ENCODE measurements around the gene STAC3. TPM values are rescaled to one million over a fixed set of nuclear protein-coding genes. Genes with fewer than 3 reads are reported as not detected.
A peak's percentile ranks its signal among the peaks of the same experiment; 100 is the strongest.

Gene STAC3
- total RNA-seq, 1 donor from 2014 or later: 1.3 TPM

DNA sequence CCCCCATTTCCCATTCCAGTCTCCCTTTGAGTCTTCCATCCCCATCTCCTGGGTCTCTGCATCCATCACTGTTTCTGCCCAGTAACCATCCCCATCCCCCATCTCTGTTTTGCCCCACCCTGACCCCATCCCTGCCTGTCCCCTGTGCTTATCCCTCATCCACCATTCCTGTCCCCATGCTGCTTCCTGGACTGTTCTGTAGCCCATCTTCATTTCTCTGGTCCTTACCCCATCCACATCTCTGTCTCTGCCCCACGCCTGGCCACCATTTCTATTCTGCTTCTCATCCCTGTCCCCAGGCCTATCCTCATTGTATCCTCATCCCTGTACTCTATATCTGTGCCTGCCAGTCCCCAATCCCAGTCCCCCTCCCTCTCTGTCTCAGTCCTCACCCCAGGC is 30.2 kb downstream of the STAC3 start:
- Mint-ChIP-seq H3K27me3 (ENCODE audit: low read depth) (no peaks in the 10 kb centered on the region), H3K9me3 (ENCODE audit: low read depth) (no peaks in the 10 kb centered on the region), H3K36me3 (ENCODE audit: low read depth) (no peaks in the 10 kb centered on the region), H3K4me3 (ENCODE audit: unreplicated experiment) (no peak overlapping the region), H3K27ac (ENCODE audit: unreplicated experiment) (no peak overlapping the region), H3K4me1 (ENCODE audit: low read depth) (peaks cover 42% of the 10 kb centered on the region)
- TF ChIP-seq, protein P1, sequence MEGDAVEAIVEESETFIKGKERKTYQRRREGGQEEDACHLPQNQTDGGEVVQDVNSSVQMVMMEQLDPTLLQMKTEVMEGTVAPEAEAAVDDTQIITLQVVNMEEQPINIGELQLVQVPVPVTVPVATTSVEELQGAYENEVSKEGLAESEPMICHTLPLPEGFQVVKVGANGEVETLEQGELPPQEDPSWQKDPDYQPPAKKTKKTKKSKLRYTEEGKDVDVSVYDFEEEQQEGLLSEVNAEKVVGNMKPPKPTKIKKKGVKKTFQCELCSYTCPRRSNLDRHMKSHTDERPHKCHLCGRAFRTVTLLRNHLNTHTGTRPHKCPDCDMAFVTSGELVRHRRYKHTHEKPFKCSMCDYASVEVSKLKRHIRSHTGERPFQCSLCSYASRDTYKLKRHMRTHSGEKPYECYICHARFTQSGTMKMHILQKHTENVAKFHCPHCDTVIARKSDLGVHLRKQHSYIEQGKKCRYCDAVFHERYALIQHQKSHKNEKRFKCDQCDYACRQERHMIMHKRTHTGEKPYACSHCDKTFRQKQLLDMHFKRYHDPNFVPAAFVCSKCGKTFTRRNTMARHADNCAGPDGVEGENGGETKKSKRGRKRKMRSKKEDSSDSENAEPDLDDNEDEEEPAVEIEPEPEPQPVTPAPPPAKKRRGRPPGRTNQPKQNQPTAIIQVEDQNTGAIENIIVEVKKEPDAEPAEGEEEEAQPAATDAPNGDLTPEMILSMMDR (IDR thresholded peaks at IDR 0.05): no peak
- DNase-seq (ENCODE audit: low spot score): no peak

GRCh38 chr12:57219993-57220754 is 30.8 kb downstream of the STAC3 start:
- TF ChIP-seq, protein P1 (IDR thresholded peaks at IDR 0.05): no peak
- no peaks in the 10 kb centered on the region for H3K36me3 Mint-ChIP-seq (ENCODE audit: low read depth)
- H3K4me1 Mint-ChIP-seq (ENCODE audit: low read depth): peaks cover 48% of the 10 kb centered on the region
- no peak for DNase-seq (ENCODE audit: low spot score)
- H3K27ac Mint-ChIP-seq (ENCODE audit: unreplicated experiment): no peak overlapping the region
- H3K9me3 Mint-ChIP-seq (ENCODE audit: low read depth): no peaks in the 10 kb centered on the region
- H3K4me3 Mint-ChIP-seq (ENCODE audit: unreplicated experiment): peak overlapping the region; percentile 20
- H3K27me3 Mint-ChIP-seq (ENCODE audit: low read depth): no peaks in the 10 kb centered on the region

GRCh38 chr12:57219205-57219992 is 31.6 kb downstream of the STAC3 start:
- H3K4me1 Mint-ChIP-seq (ENCODE audit: low read depth): peaks cover 56% of the 10 kb centered on the region
- H3K36me3 Mint-ChIP-seq (ENCODE audit: low read depth): no peaks in the 10 kb centered on the region
- H3K9me3 Mint-ChIP-seq (ENCODE audit: low read depth): no peaks in the 10 kb centered on the region
- H3K4me3 Mint-ChIP-seq (ENCODE audit: unreplicated experiment): peak overlapping the region; percentile 89
- H3K27me3 Mint-ChIP-seq (ENCODE audit: low read depth): no peaks in the 10 kb centered on the region
- no peak for DNase-seq (ENCODE audit: low spot score)
- TF ChIP-seq, protein P1 (IDR thresholded peaks at IDR 0.05): no peak
- peak overlapping the region; percentile 68 for H3K27ac Mint-ChIP-seq (ENCODE audit: unreplicated experiment)

DNA sequence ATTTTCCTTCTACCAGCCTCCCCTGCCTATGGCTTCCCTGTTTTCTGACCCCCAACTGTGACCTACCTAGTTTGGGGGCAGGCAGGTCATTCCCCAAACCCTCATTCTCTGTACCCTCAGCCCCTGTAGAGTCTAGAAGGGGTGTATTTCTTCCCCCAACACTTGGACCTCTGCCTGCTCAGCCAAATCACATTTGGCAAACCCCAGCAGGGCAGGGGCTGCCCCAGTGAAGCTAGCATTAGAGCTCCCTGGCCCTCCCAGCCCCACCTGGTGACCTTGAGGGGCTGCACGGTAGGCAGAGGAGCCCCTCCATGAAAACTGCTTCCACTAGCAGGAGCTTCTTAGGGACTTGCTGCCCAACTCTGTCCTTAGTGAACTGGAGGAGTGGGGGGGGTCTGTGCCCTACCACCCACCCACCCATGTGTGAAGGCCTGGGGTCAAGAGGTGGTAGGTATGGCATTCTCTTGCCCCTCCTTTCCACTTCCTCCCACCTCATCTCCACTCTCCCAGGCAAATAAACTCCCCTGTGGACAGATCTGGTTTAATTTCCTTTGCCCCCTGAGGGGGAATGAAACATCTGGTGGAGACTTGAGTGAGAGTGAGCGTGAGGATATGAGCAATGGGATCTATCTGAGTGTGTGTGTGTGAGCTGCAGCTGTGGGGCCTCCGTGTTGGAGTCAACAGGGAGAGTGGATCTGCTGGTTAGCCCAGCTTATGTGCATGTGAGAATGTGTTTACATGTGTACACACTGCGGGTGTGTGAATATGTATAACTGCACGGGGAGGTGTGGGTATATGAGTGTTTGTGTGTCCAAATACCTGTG is 32.7 kb downstream of the STAC3 start:
- Mint-ChIP-seq H3K27me3 (ENCODE audit: low read depth) (no peaks in the 10 kb centered on the region), H3K4me3 (ENCODE audit: unreplicated experiment) (peak overlapping the region; percentile 89), H3K9me3 (ENCODE audit: low read depth) (no peaks in the 10 kb centered on the region), H3K4me1 (ENCODE audit: low read depth) (peaks cover 64% of the 10 kb centered on the region), H3K27ac (ENCODE audit: unreplicated experiment) (no peak overlapping the region), H3K36me3 (ENCODE audit: low read depth) (no peaks in the 10 kb centered on the region)
- no peak for DNase-seq (ENCODE audit: low spot score)
- TF ChIP-seq, protein P1 (IDR thresholded peaks at IDR 0.05): no peak
